ENCODE results near the gene PLPPR1. TPM values are rescaled to one million over a fixed set of nuclear protein-coding genes. Genes with fewer than 3 reads are reported as not detected.

The PLPPR1 gene
- total RNA-seq, 1 experiment from 2014 or later, result not detected

GRCh38 chr9:101362450-101362849 lies 333.9 kb downstream of the PLPPR1 start:
- ChIA-PET RAD21 (ENCODE audit: low non-redundant PET in 1 of 2, low total read pairs in 2 of 2, uncharacterized antibody in 2 of 2, unreplicated experiment in 2 of 2) (no interaction called here), CTCF (no interaction called here), POLR2A (no interaction called here)
- no peaks in the 10 kb centered on the region for H3K9me3 ChIP-seq (ENCODE audit: control insufficient read depth in 1 of 2, insufficient read depth in 1 of 2, low read depth in 1 of 2, low read length in 2 of 2)
- DNase-seq (ENCODE audit: low read depth, low spot score), result no peak
- intact Hi-C loops (cut with micrococcal nuclease), result no loop called here
- no peaks in the 10 kb centered on the region for H3K36me3 ChIP-seq (ENCODE audit: control insufficient read depth in 1 of 2, insufficient read depth in 2 of 2, low read length in 2 of 2)
- H3K9ac ChIP-seq (ENCODE audit: low read length), result no peak overlapping the region
- no peak overlapping the region for H3K27ac ChIP-seq (ENCODE audit: low read depth, low read length)
- BruUV-seq (replicated peaks), result no TSS peak
- H3K4me1 ChIP-seq (ENCODE audit: control insufficient read depth in 1 of 2, insufficient read depth in 2 of 2, low read length in 2 of 2), result peaks cover 7 to 8% of the 10 kb centered on the region in 2 experiments; a peak in 3 of 4 replicates
- TF ChIP-seq CBX3 (IDR thresholded peaks at IDR 0.05; ENCODE audit: low read depth) (no peak), RAD21 (IDR thresholded peaks at IDR 0.05; ENCODE audit: low read depth) (no peak), MAX (IDR thresholded peaks at IDR 0.05) (no peak)
- H3K4me2 ChIP-seq (ENCODE audit: low read length), result no peak overlapping the region
- no peak for ATAC-seq
- H3K27me3 ChIP-seq (ENCODE audit: insufficient read depth, low read length), result no peaks in the 10 kb centered on the region
- no peaks in the 10 kb centered on the region for H3K79me2 ChIP-seq (ENCODE audit: insufficient read depth, low read length)
- H3K9me2 ChIP-seq (ENCODE audit: insufficient read depth), result no peaks in the 10 kb centered on the region
- no peak overlapping the region for H2AFZ ChIP-seq (ENCODE audit: low read depth, low read length, poor library complexity, severe bottlenecking)
- no peak overlapping the region for H3K4me3 ChIP-seq (replicated peaks in 1 of 2; ENCODE audit: low read depth in 1 of 2, low read length in 2 of 2)
- no peaks in the 10 kb centered on the region for H4K20me1 ChIP-seq (ENCODE audit: insufficient read depth)

GRCh38 chr9:101365181-101365580 lies 336.7 kb downstream of the PLPPR1 start:
- Histone ChIP-seq H2AFZ (ENCODE audit: low read depth, low read length, poor library complexity, severe bottlenecking) (no peak overlapping the region), H3K27me3 (ENCODE audit: insufficient read depth, low read length) (no peaks in the 10 kb centered on the region), H3K36me3 (ENCODE audit: control insufficient read depth in 1 of 2, insufficient read depth in 2 of 2, low read length in 2 of 2) (no peaks in the 10 kb centered on the region), H3K4me3 (replicated peaks in 1 of 2; ENCODE audit: low read depth in 1 of 2, low read length in 2 of 2) (no peak overlapping the region), H3K4me2 (ENCODE audit: low read length) (no peak overlapping the region), H3K9me3 (ENCODE audit: control insufficient read depth in 1 of 2, insufficient read depth in 1 of 2, low read depth in 1 of 2, low read length in 2 of 2) (no peaks in the 10 kb centered on the region), H3K9ac (ENCODE audit: low read length) (no peak overlapping the region), H3K79me2 (ENCODE audit: insufficient read depth, low read length) (no peaks in the 10 kb centered on the region), H3K27ac (ENCODE audit: low read depth, low read length) (no peak overlapping the region), H4K20me1 (ENCODE audit: insufficient read depth) (no peaks in the 10 kb centered on the region), H3K4me1 (ENCODE audit: control insufficient read depth in 1 of 2, insufficient read depth in 2 of 2, low read length in 2 of 2) (peaks cover 8 to 12% of the 10 kb centered on the region in 2 experiments; a peak in 3 of 4 replicates), H3K9me2 (ENCODE audit: insufficient read depth) (no peaks in the 10 kb centered on the region)
- no TSS peak for BruUV-seq (replicated peaks)
- no peak for ATAC-seq
- CTCF ChIA-PET, result interaction anchor here (2.3 kb wide), 1 partner anchor 23 kb away, joined by 5 read pairs; no protein-coding TSS in a partner anchor
- intact Hi-C loops (cut with micrococcal nuclease), result no loop called here
- RAD21 ChIA-PET (ENCODE audit: low non-redundant PET in 1 of 2, low total read pairs in 2 of 2, uncharacterized antibody in 2 of 2, unreplicated experiment in 2 of 2), result no interaction called here
- DNase-seq (ENCODE audit: low read depth, low spot score), result no peak
- no peak for TF ChIP-seq EZH2phosphoT487 (IDR thresholded peaks at IDR 0.05; ENCODE audit: borderline replicate concordance)
- TF ChIP-seq CBX3 (IDR thresholded peaks at IDR 0.05; ENCODE audit: low read depth), result no peak
- no peak for TF ChIP-seq ELF1 (IDR thresholded peaks at IDR 0.05; ENCODE audit: borderline replicate concordance, low read depth)
- TF ChIP-seq SRF (IDR thresholded peaks at IDR 0.05; ENCODE audit: low read depth), result no peak
- TF ChIP-seq CEBPB (IDR thresholded peaks at IDR 0.05; ENCODE audit: low read depth), result no peak
- no peak for TF ChIP-seq ZFX (IDR thresholded peaks at IDR 0.05)
- no peak for TF ChIP-seq EGR1 (IDR thresholded peaks at IDR 0.05; ENCODE audit: low read depth)
- no peak for TF ChIP-seq EZH2 (IDR thresholded peaks at IDR 0.05)
- no peak for TF ChIP-seq JUND (IDR thresholded peaks at IDR 0.05)
- TF ChIP-seq FOSL1 (IDR thresholded peaks at IDR 0.05; ENCODE audit: low read depth), result no peak
- no peak for TF ChIP-seq REST (IDR thresholded peaks at IDR 0.05; ENCODE audit: low read depth)
- no peak for TF ChIP-seq YY1 (IDR thresholded peaks at IDR 0.05; ENCODE audit: extremely low read depth, insufficient replicate concordance, low read depth, low read length)
- no peak for TF ChIP-seq POLR2A (IDR thresholded peaks at IDR 0.05; ENCODE audit: borderline replicate concordance, extremely low read depth, insufficient read depth, insufficient read length)
- TF ChIP-seq POLR2AphosphoS5 (IDR thresholded peaks at IDR 0.05; ENCODE audit: low read depth, low read length), result no peak
- no peak for TF ChIP-seq MAX (IDR thresholded peaks at IDR 0.05)
- TF ChIP-seq ZBTB33 (IDR thresholded peaks at IDR 0.05; ENCODE audit: extremely low read depth, insufficient replicate concordance, low read length), result no peak
- POLR2A ChIA-PET, result interaction anchor here (0.8 kb wide), 1 partner anchor 33 kb away, joined by 6 read pairs; the partner anchor contains the start of genes MRPL50 and ZNF189
